NB4 (cell line): Measurements from ENCODE around the gene TAOK1.

Experiments used
- CTCF ChIP-seq: IDR thresholded peaks from one replicate; pipeline ENCODE4 v1.5.1; 2012; ENCODE audit warnings: low read depth, low read length
- POLR2A ChIP-seq: IDR thresholded peaks from 2 replicates; pipeline ENCODE4 v1.6.1; 2011; ENCODE audit warnings: mild to moderate bottlenecking; ENCODE audit not compliant: insufficient read length; ENCODE audit errors: extremely low read depth

GRCh38 chr17:29434550-29434949, 44.4 kb downstream of the TAOK1 start:
- TF ChIP-seq CTCF, result no peak
- TF ChIP-seq POLR2A, result no peak
